ENCODE measurements around the gene RPEL1. TPM values are rescaled to one million over a fixed set of nuclear protein-coding genes. Genes with fewer than 3 reads are reported as not detected.
"Not testable (repeated sequence)": the region's sequence is repeated elsewhere in the genome, so short reads cannot be mapped to it uniquely, and the experiment has no call there.

RPEL1 gene
- total RNA-seq (2014; rRNA removed) (not detected in 2 replicates), Bru-seq, nascent RNA (percentile 26 among the genes with signal in this experiment), BruChase-seq, experiment 1, labeled RNA remaining after a 6-hour chase (percentile 16 among the genes with signal in this experiment), BruChase-seq, experiment 2, labeled RNA remaining after a 2-hour chase (percentile 11 among the genes with signal in this experiment)
- long read RNA-seq, result 0 reads

DNA sequence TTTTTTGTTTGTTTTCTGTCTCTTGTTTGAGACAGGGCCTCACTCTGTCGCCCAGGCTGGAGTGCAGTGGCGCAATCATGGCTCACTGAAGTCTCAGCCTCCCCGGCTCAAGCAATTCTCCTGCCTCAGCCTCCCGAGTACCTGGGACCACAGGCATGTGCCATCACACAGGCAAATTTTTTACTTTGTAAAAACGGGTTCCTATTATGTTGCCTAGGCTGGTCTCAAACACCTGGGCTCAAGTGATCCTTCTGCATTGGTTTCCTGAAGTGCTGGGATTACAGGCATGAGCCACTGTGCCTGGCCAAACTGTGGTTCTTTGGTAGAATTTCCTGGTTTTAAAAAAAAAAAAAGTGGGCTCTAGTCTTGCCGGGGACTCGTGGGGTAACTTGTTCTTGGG is at the start of gene RPEL1:
RPEL1 (plus strand) TSS at position 301 of the 400 bp plus-strand sequence. CDS start 110 bp downstream, outside the sequence.
- H3K9ac ChIP-seq (ENCODE audit: low read length); ATAC-seq; H2AFZ ChIP-seq (ENCODE audit: low read length); H3K27me3 ChIP-seq (ENCODE audit: low read length); CTCF ChIA-PET; H3K4me3 ChIP-seq (ENCODE audit: low read length); H3K9me3 ChIP-seq (ENCODE audit: low read length); H3F3A ChIP-seq (ENCODE audit: low read length, unreplicated experiment); H4K20me1 ChIP-seq (ENCODE audit: low read length); BruUV-seq (replicated peaks); H3K4me2 ChIP-seq (ENCODE audit: low read length); H3K36me3 ChIP-seq (ENCODE audit: low read depth, low read length); H3K9me2 ChIP-seq (replicated peaks; ENCODE audit: low read length); DNase-seq; POLR2A ChIA-PET (ENCODE audit: unreplicated experiment); H3K27ac ChIP-seq (ENCODE audit: low read length); H3K79me2 ChIP-seq (ENCODE audit: low read length): not testable (repeated sequence)
- H3K4me1 ChIP-seq (ENCODE audit: insufficient read depth, low read length), result peaks cover 17% of the 10 kb centered on the region
- intact Hi-C loops (cut with micrococcal nuclease), result loop anchor here (2.0 kb wide), 1 partner anchor 329 kb away; no protein-coding TSS in a partner anchor

- DNase-seq (no peak), ATAC-seq (no peak)
- no peaks in the 10 kb centered on the region for H3K27me3 ChIP-seq (ENCODE audit: low read length)
- peaks cover 19% of the 10 kb centered on the region for H3K79me2 ChIP-seq (ENCODE audit: low read length)
- no peaks in the 10 kb centered on the region for H3K36me3 ChIP-seq (ENCODE audit: low read depth, low read length)
- no peak overlapping the region for H2AFZ ChIP-seq (ENCODE audit: low read length)
- no peak overlapping the region for H3K27ac ChIP-seq (ENCODE audit: low read length)
- ChIA-PET POLR2A (ENCODE audit: unreplicated experiment) (no interaction called here), CTCF (no interaction called here)
- intact Hi-C loops (cut with micrococcal nuclease), result no loop called here
- BruUV-seq (replicated peaks), result no TSS peak
- peaks cover 23% of the 10 kb centered on the region for H3K4me1 ChIP-seq (ENCODE audit: insufficient read depth, low read length)
- peaks cover 10% of the 10 kb centered on the region for H4K20me1 ChIP-seq (ENCODE audit: low read length)
- no peaks in the 10 kb centered on the region for H3K9me3 ChIP-seq (ENCODE audit: low read length)
- H3F3A ChIP-seq (ENCODE audit: low read length, unreplicated experiment), result peaks cover 3% of the 10 kb centered on the region
- TF ChIP-seq EZH2phosphoT487 (IDR thresholded peaks at IDR 0.05; ENCODE audit: borderline replicate concordance, low read length) (no peak), EZH2 (IDR thresholded peaks at IDR 0.05; ENCODE audit: low read length, unreplicated experiment) (no peak)
- TF ChIP-seq, protein P1, sequence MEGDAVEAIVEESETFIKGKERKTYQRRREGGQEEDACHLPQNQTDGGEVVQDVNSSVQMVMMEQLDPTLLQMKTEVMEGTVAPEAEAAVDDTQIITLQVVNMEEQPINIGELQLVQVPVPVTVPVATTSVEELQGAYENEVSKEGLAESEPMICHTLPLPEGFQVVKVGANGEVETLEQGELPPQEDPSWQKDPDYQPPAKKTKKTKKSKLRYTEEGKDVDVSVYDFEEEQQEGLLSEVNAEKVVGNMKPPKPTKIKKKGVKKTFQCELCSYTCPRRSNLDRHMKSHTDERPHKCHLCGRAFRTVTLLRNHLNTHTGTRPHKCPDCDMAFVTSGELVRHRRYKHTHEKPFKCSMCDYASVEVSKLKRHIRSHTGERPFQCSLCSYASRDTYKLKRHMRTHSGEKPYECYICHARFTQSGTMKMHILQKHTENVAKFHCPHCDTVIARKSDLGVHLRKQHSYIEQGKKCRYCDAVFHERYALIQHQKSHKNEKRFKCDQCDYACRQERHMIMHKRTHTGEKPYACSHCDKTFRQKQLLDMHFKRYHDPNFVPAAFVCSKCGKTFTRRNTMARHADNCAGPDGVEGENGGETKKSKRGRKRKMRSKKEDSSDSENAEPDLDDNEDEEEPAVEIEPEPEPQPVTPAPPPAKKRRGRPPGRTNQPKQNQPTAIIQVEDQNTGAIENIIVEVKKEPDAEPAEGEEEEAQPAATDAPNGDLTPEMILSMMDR (conservative IDR thresholded peaks at IDR 0.05; ENCODE audit: low read depth, low read length), result no peak
- H3K9me2 ChIP-seq (replicated peaks; ENCODE audit: low read length), result no peaks in the 10 kb centered on the region
- H3K4me2 ChIP-seq (ENCODE audit: low read length), result no peak overlapping the region
- no peak overlapping the region for H3K4me3 ChIP-seq (ENCODE audit: low read length)
- H3K9ac ChIP-seq (ENCODE audit: low read length), result no peak overlapping the region
These were observed 49.2 kb upstream of the RPEL1 start for GRCh38 chr10:103196516-103196915.

DNA sequence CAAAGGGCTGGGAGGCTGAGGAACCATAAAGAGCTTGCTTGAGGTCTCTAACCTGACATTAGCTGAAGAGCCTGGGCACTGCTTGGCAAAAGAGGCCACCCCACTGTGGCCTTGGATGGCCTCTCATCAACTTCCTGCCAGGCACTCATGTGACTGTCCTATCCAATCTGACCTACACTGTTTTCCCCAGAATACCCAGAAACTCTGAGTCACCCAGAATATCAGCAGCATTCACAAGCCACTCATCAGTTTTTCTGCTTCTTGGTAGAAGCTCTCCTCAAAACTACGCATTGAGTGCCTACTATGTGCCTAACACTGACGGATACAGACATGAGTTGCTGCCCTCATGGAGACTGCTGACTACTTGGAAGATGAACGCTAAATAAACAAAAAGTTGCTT is 48.5 kb upstream of the RPEL1 start:
- Histone ChIP-seq H3K4me1 (ENCODE audit: insufficient read depth, low read length) (peaks cover 23% of the 10 kb centered on the region), H2AFZ (ENCODE audit: low read length) (0 out of 2 replicates have a peak overlapping the region, but pooled peaks have one; percentile 9), H3K27me3 (ENCODE audit: low read length) (no peaks in the 10 kb centered on the region), H3K27ac (ENCODE audit: low read length) (no peak overlapping the region), H3K4me2 (ENCODE audit: low read length) (no peak overlapping the region), H4K20me1 (ENCODE audit: low read length) (peaks cover 3% of the 10 kb centered on the region), H3K4me3 (ENCODE audit: low read length) (no peak overlapping the region), H3K36me3 (ENCODE audit: low read depth, low read length) (no peaks in the 10 kb centered on the region), H3K9ac (ENCODE audit: low read length) (no peak overlapping the region), H3F3A (ENCODE audit: low read length, unreplicated experiment) (peaks cover 3% of the 10 kb centered on the region), H3K9me2 (replicated peaks; ENCODE audit: low read length) (no peaks in the 10 kb centered on the region), H3K9me3 (ENCODE audit: low read length) (no peaks in the 10 kb centered on the region), H3K79me2 (ENCODE audit: low read length) (peaks cover 12% of the 10 kb centered on the region)
- DNase-seq (peak; percentile 37), ATAC-seq (no peak)
- CTCF ChIA-PET, result no interaction called here
- POLR2A ChIA-PET (ENCODE audit: unreplicated experiment), result no interaction called here
- TF ChIP-seq EZH2 (IDR thresholded peaks at IDR 0.05; ENCODE audit: low read length, unreplicated experiment) (no peak), EZH2phosphoT487 (IDR thresholded peaks at IDR 0.05; ENCODE audit: borderline replicate concordance, low read length) (no peak)
- TF ChIP-seq, protein P1 (conservative IDR thresholded peaks at IDR 0.05; ENCODE audit: low read depth, low read length), result no peak
- intact Hi-C loops (cut with micrococcal nuclease), result no loop called here
- BruUV-seq (replicated peaks), result no TSS peak
